GM19468 (cell line): ENCODE results near the gene FBXW11.
A peak's percentile ranks its signal among the peaks of the same experiment; 100 is the strongest.
"Not testable (repeated sequence)": the region's sequence is repeated elsewhere in the genome, so short reads cannot be mapped to it uniquely, and the experiment has no call there.

ENCODE experiments used
- ATAC-seq: cut with Tn5 transposase; IDR thresholded peaks from one replicate; pipeline ENCODE4 v1.9.1; 2021; ENCODE audit warnings: mild to moderate bottlenecking, moderate library complexity, moderate number of reproducible peaks; ENCODE audit not compliant: unreplicated experiment; ENCODE audit errors: extremely low read depth

FBXW11 gene

GRCh38 chr5:171956887-171957495 lies 49.4 kb downstream of the FBXW11 start:
- ATAC-seq = no peak

GRCh38 chr5:171956314-171956713 lies 50.1 kb downstream of the FBXW11 start:
- no peak for ATAC-seq

GRCh38 chr5:171955761-171956160 lies 50.7 kb downstream of the FBXW11 start:
- ATAC-seq = no peak

DNA sequence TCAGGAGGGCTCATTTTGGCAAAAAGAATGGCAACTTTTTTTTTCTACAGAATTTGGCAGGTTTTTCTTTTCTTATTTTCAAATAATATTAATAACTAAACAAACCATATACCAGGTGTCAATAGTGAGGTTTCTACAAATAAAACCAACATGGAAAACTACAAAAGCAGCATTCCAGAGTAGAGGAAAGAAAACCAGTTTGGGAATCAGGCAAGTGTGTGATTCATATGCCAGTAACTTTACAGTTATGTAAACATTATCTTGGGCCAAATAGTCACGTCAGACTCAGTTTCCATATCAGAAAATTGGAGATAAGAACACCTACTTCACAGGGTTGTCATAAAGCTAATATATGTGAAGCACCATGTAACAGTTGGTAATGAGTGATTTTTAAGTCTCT lies 51.7 kb downstream of the FBXW11 start:
- ATAC-seq = no peak

- ATAC-seq = no peak
These were observed 52.4 kb downstream of the FBXW11 start for GRCh38 chr5:171953860-171954701.

DNA sequence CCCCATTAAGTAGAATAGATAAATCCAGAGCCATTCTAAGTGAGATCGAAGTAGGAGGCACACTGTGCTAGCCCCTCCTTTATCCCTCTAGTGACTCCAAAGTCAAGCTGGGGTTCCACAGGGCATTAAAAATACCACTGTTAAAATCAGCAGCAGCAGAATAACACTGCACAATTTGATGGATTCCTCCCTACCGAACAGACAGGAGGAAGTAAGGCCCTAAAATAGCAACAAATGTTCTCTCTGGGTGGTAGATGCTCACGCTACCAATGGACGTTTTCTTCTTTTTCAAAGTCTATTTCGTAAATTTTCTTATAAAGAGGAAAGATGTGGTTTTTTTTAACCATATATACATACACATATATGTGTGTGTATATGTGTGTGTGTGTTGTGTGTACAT lies 54.4 kb downstream of the FBXW11 start:
- no peak for ATAC-seq

DNA sequence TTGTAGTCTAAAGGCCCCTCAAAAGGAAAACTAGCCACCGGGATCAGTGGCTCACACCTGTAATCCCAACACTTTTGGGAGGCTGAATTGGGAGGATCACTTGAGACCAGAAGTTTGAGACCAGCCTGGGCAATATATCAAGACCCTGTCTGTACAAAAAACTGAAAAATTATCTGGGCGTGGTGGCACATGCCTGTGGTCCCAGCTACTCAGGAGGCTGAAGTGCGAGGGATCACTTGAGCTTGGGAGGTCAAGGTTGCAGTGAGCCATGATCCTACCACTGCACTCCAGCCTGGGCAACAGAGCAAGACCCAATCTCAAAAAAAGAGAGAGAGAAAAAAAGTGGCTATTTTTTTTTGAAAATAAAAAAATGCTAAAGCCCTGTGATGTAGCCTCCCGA lies 55.2 kb downstream of the FBXW11 start:
- no peak for ATAC-seq

DNA sequence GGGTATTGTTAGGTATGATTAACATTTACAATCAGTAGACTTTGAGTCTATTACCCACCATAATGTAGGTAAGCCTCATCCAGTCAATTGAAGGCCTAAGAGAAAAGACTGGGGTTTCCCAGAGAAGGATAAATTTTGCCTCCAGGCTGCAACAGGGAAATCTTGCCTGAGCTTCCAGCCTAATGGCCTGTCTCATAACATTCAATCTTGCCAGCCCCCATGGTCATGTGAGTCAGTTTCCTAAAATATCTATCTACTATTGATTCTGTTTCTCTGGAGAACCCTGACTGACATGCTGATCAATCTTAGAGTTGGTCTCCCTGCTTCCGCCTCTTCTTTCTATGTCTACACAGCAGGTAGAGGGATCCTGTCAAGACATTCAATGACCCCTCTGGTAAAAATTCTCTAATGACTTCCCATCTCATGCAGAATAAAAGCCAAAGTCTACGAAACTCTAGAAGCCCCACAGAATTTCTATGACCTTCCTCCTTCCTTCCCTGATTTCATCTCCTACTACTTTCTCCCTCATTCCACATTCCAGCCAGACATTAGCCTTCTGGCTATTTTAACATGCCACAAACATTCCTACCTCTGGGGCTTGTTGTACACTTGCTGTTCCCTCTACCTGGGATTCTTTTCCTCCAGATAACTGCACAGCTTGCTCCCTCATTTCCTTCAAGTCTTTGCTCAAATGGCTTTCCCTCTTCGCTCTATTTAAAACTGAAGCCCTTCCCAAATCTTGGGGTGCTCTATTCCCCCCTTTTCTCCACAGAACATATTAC lies 60.2 kb downstream of the FBXW11 start:
- no peak for ATAC-seq

GRCh38 chr5:171945476-171945875 lies 61.0 kb downstream of the FBXW11 start:
- ATAC-seq = no peak

DNA sequence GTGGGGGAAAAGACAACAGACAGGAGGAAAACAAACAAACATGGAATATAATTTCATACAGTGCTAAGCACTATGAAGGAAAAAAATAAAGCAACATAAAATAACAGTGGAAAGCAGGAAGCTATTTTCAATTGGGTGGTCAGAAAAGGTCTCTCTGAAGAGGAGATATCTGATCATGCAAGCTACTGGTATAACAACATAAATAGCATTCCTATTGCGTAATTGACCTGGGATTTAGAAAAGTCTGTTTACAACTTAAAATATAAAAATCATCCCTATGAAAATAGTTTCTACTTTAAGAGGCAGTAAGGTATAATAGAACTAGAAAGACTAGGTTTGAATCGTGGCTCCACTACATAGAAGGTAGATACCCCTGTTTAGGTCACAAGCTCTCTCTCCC lies 61.4 kb downstream of the FBXW11 start:
- no peak for ATAC-seq

DNA sequence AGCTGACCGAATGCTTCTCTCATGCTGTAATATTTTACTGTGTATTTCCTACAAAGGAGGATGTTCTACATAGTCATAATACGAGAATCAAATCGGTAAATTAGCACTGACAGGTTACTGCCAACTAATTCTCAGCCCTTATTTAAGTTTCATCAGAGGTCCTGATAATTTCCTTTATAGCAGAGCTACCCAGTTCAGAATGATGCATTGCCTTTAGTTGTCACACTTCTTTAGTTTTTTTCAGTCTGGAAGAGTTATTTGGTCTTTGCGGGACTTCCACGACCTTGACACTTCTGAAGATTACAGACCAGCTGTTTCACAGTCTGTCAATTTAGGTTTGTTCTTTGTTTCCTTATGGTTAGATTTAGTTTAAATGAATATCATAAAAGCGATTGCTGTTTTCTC lies 64.3 kb downstream of the FBXW11 start:
- not testable (repeated sequence) for ATAC-seq

- ATAC-seq = not testable (repeated sequence)
These were observed 64.8 kb downstream of the FBXW11 start for GRCh38 chr5:171941675-171942074.

DNA sequence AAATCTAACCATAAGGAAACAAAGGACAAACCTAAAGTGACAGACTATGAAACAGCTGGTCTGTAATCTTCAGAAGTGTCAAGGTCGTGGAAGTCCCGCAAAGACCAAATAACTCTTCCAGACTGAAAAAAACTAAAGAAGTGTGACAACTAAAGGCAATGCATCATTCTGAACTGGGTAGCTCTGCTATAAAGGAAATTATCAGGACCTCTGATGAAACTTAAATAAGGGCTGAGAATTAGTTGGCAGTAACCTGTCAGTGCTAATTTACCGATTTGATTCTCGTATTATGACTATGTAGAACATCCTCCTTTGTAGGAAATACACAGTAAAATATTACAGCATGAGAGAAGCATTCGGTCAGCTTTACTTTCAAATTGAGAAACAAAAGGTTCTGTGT lies 65.2 kb downstream of the FBXW11 start:
- ATAC-seq = not testable (repeated sequence)

GRCh38 chr5:171939951-171940350 lies 66.5 kb downstream of the FBXW11 start:
- no peak for ATAC-seq

- ATAC-seq = no peak
These were observed 68.1 kb downstream of the FBXW11 start for GRCh38 chr5:171938358-171938757.

- no peak for ATAC-seq
These were observed 69.1 kb downstream of the FBXW11 start for GRCh38 chr5:171937351-171937750.

DNA sequence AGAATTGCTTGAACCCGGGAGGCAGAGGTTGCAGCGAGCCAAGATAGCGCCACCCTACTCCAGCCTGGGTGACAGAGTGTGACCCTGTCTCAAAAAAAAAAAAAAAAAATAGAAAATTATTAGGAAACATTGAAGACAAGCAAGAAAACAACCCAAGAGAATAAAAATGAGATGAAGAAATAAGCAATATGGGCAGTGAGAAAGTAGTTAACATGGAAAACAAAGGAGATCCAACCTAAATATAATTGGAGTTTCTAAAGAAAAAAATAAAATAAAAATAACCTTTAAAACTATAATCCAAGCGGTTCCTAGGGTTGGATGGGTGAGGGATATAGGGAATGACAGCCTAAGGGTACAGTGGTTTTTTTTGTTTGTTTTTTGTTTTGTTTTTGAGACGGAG lies 71.9 kb downstream of the FBXW11 start:
- ATAC-seq = no peak

- ATAC-seq = no peak
These were observed 75.3 kb downstream of the FBXW11 start for GRCh38 chr5:171931163-171931562.

DNA sequence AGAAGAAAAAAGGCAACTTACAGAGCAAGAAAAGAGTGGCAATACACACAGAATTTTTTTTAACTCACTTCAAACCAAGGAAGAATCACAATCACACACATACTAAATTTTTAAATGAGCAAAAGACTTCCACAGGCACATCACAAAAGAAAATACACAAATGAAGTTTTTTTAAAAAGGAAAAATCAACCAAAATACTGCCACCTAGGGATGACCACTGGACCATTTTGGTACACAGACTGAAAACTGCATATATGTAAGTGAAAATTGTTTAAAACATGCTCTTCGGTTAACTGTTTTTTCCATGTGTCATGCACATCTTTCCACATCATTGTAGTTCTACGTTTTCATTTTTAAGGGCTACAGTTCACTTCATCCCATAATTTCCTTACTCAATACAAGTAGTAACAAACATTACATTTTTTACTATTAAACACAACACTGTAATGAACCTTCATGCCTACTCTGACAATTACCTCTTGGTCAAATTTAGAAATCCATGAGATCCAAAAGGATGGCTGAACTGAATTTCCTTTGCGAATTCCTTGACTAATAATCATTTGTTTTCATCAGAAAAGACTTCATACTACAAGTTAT lies 79.0 kb downstream of the FBXW11 start:
- ATAC-seq = no peak

DNA sequence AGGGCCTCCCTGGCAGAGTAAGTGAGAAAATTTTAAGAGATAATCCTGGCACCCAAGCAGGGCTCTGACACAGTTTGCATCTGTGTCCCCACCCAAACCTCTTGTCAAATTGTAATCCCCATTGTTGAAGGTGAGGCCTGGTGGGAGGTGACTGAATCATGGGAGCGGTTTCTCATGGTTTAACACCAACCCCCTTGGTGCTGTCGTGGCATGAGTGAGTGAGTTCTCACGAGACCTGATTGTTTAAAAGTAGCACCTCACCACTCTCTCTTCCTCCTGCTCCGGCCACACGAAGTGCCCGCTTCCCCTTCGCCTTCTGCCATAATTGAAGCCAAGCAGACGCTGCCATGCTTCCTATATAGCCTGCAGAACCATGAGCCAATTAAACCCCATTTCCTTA lies 80.1 kb downstream of the FBXW11 start:
- peak; percentile 86 for ATAC-seq
